Aorta (tissue), 5 donors: ENCODE data around the gene INPP5D. TPM values are rescaled to one million over a fixed set of nuclear protein-coding genes. Genes with fewer than 3 reads are reported as not detected.

Experiments
- ATAC-seq: fragments of 200-7000 bp; cut with Tn5 transposase; one replicate; pipeline ENCODE4 v1.9.1; 2022; ENCODE audit warnings: moderate library complexity; ENCODE audit not compliant: low FRiP score
- DNase-seq, 2 donors: peaks; one replicate each; pipeline ENCODE4 v3.0.0-alpha.2; 2020
- H3K27ac ChIP-seq, 2 donors: one replicate each; pipeline ENCODE4 v1.5.1; 2013; ENCODE audit warnings: low read length in 2 of 2, mild to moderate bottlenecking in 2 of 2, moderate library complexity in 2 of 2, control low read depth in 1 of 2, inconsistent platforms in 1 of 2, low read depth in 1 of 2
- H3K27me3 ChIP-seq, 2 donors: one replicate each; pipeline ENCODE4 v1.6.1; 2013; ENCODE audit warnings: control low read depth in 1 of 2, low read length in 1 of 2, mild to moderate bottlenecking in 1 of 2, moderate library complexity in 1 of 2; ENCODE audit not compliant: insufficient read depth in 2 of 2, control insufficient read depth in 1 of 2
- H3K36me3 ChIP-seq, 2 donors: one replicate each; pipeline ENCODE4 v1.6.1; 2013; ENCODE audit warnings: control low read depth in 1 of 2, low read length in 1 of 2, mild to moderate bottlenecking in 1 of 2; ENCODE audit not compliant: insufficient read depth in 2 of 2, control insufficient read depth in 1 of 2
- H3K4me1 ChIP-seq, 2 donors: one replicate each; pipeline ENCODE4 v1.6.1; 2013; ENCODE audit warnings: low read length in 2 of 2, control low read depth in 1 of 2, mild to moderate bottlenecking in 1 of 2, moderate library complexity in 1 of 2; ENCODE audit not compliant: insufficient read depth in 2 of 2, control insufficient read depth in 1 of 2
- H3K4me3 ChIP-seq, 2 donors: one replicate each; pipeline ENCODE4 v1.5.1; 2013; ENCODE audit warnings: low read length in 2 of 2, control low read depth in 1 of 2, mild to moderate bottlenecking in 1 of 2
- H3K9me3 ChIP-seq: one replicate; pipeline ENCODE4 v1.6.1; 2013; ENCODE audit warnings: mild to moderate bottlenecking, low read length; ENCODE audit not compliant: control insufficient read depth
- WGBS, 2 donors: extraction: QIAGEN DNeasy Blood & Tissue Kit; methylation state at CpG; one replicate each; pipeline ENCODE4 v1.1.7; 2013; 5-methylcytosine and 5-hydroxymethylcytosine counted together
- intact Hi-C, 2 donors: fragments of 100-400 bp; cut with DNase I; formaldehyde crosslinking; loops; one replicate each; pipeline versions ENCODE4 v1.14.2 to v1.15.0; 2022
- polyA plus RNA-seq, 2 donors: library from polyadenylated mRNA; stranded (reverse); fragments of 200-250 nt; gene quantifications; one replicate each; pipeline ENCODE4 v1.2.3, GENCODE V29; 2013
- total RNA-seq, 2 donors: library from RNA; stranded (reverse); fragmentation: NEBNext Ultra II Directional; extraction: Animal tissue kit (Norgen Biotek cat#: 25700); gene quantifications; one replicate each; pipeline ENCODE4 v1.2.1, GENCODE V29; 2021
- donor health status: healthy with polysubstance abuse.
- donor health status: Bipolar disorder and iron deficiency.
- donor health status: DM: no; HTN: no; CAD: no.
- donor health status: DM: no; HTN: no; CAD: no.
- donor health status: DM: yes; HTN: yes; CAD: no.

Gene INPP5D
- total and polyA plus RNA-seq, 4 donors, result 0.95 to 51.2 (median 17.2) TPM

GRCh38 chr2:233163486-233164103, 103.5 kb downstream of the INPP5D start:
- H3K27me3 ChIP-seq, result no peaks in the 10 kb centered on the region
- H3K4me3 ChIP-seq, result no peak overlapping the region
- no peaks in the 10 kb centered on the region for H3K36me3 ChIP-seq
- DNase-seq, result no peak
- H3K4me1 ChIP-seq, result no peaks in the 10 kb centered on the region
- WGBS, 2 donors, result 66 to 69% methylated on average over 18 of the region's 18 CpGs
- H3K9me3 ChIP-seq, result no peaks in the 10 kb centered on the region
- H3K27ac ChIP-seq, result no peak overlapping the region
- intact Hi-C loops, result no loop called here
- no peak for ATAC-seq

- Histone ChIP-seq H3K4me1 (no peaks in the 10 kb centered on the region), H3K27ac (no peak overlapping the region), H3K36me3 (no peaks in the 10 kb centered on the region), H3K9me3 (no peaks in the 10 kb centered on the region), H3K27me3 (no peaks in the 10 kb centered on the region), H3K4me3 (no peak overlapping the region)
- ATAC-seq (no peak), DNase-seq (no peak)
- intact Hi-C loops, result no loop called here
- 86 to 89% methylated on average over 17 of the region's 17 CpGs for WGBS, 2 donors
Observed at GRCh38 chr2:233164128-233164635, 104.0 kb downstream of the INPP5D start.

GRCh38 chr2:233164967-233165366, 104.8 kb downstream of the INPP5D start:
- WGBS, 2 donors, result 80 to 91% methylated on average over 4 of the region's 4 CpGs
- no peaks in the 10 kb centered on the region for H3K9me3 ChIP-seq
- no peaks in the 10 kb centered on the region for H3K4me1 ChIP-seq
- ATAC-seq (no peak), DNase-seq (no peak)
- intact Hi-C loops, result no loop called here
- no peaks in the 10 kb centered on the region for H3K36me3 ChIP-seq
- H3K27ac ChIP-seq, result no peak overlapping the region
- H3K4me3 ChIP-seq, result no peak overlapping the region
- H3K27me3 ChIP-seq, result no peaks in the 10 kb centered on the region

- H3K4me1 ChIP-seq, result no peaks in the 10 kb centered on the region
- intact Hi-C loops, result no loop called here
- no peak overlapping the region for H3K4me3 ChIP-seq
- ATAC-seq (peak; percentile 9), DNase-seq (no peak)
- 86% methylated on average over 4 of the region's 4 CpGs for WGBS, 2 donors
- no peaks in the 10 kb centered on the region for H3K36me3 ChIP-seq
- H3K27ac ChIP-seq, result no peak overlapping the region
- H3K27me3 ChIP-seq, result no peaks in the 10 kb centered on the region
- H3K9me3 ChIP-seq, result no peaks in the 10 kb centered on the region
Observed at GRCh38 chr2:233165543-233165894, 105.4 kb downstream of the INPP5D start.

GRCh38 chr2:233165895-233166661, 105.9 kb downstream of the INPP5D start:
- peak; percentile 9 for ATAC-seq
- H3K27ac ChIP-seq, result no peak overlapping the region
- H3K4me3 ChIP-seq, result no peak overlapping the region
- intact Hi-C loops, result no loop called here
- no peaks in the 10 kb centered on the region for H3K9me3 ChIP-seq
- 66 to 77% methylated on average over 14 to 19 of the region's 19 CpGs for WGBS, 2 donors
- no peaks in the 10 kb centered on the region for H3K36me3 ChIP-seq
- peak in 1 of 2 donors; percentile 81 for DNase-seq
- H3K27me3 ChIP-seq, result no peaks in the 10 kb centered on the region
- H3K4me1 ChIP-seq, result no peaks in the 10 kb centered on the region

- WGBS, 2 donors, result 65 to 76% methylated on average over 4 of the region's 4 CpGs
- no peaks in the 10 kb centered on the region for H3K36me3 ChIP-seq
- H3K27ac ChIP-seq, result no peak overlapping the region
- H3K27me3 ChIP-seq, result no peaks in the 10 kb centered on the region
- intact Hi-C loops, result no loop called here
- no peak overlapping the region for H3K4me3 ChIP-seq
- H3K4me1 ChIP-seq, result no peaks in the 10 kb centered on the region
- ATAC-seq, result no peak
- DNase-seq, result peak in 1 of 2 donors; percentile 18
- no peaks in the 10 kb centered on the region for H3K9me3 ChIP-seq
Observed at GRCh38 chr2:233168445-233168844, 108.3 kb downstream of the INPP5D start.

- WGBS, 2 donors, result 86% methylated on average over 11 of the region's 11 CpGs
- no peak for ATAC-seq
- H3K4me1 ChIP-seq, result no peaks in the 10 kb centered on the region
- no peaks in the 10 kb centered on the region for H3K27me3 ChIP-seq
- intact Hi-C loops, result no loop called here
- H3K9me3 ChIP-seq, result no peaks in the 10 kb centered on the region
- H3K36me3 ChIP-seq, result no peaks in the 10 kb centered on the region
- peak in 1 of 2 donors; percentile 26 for DNase-seq
- H3K27ac ChIP-seq, result no peak overlapping the region
- no peak overlapping the region for H3K4me3 ChIP-seq
Observed at GRCh38 chr2:233168919-233169318, 108.8 kb downstream of the INPP5D start.

GRCh38 chr2:233171344-233171743, 111.2 kb downstream of the INPP5D start:
- DNase-seq (no peak), ATAC-seq (no peak)
- Histone ChIP-seq H3K36me3 (no peaks in the 10 kb centered on the region), H3K4me1 (no peaks in the 10 kb centered on the region), H3K27ac (no peak overlapping the region), H3K9me3 (no peaks in the 10 kb centered on the region), H3K4me3 (no peak overlapping the region), H3K27me3 (no peaks in the 10 kb centered on the region)
- WGBS, 2 donors, result 94 to 95% methylated on average over 2 of the region's 2 CpGs
- intact Hi-C loops, result no loop called here

GRCh38 chr2:233173115-233173514, 113.0 kb downstream of the INPP5D start:
- 94 to 98% methylated on average over 7 of the region's 7 CpGs for WGBS, 2 donors
- no peaks in the 10 kb centered on the region for H3K4me1 ChIP-seq
- H3K36me3 ChIP-seq, result no peaks in the 10 kb centered on the region
- DNase-seq (no peak), ATAC-seq (no peak)
- H3K9me3 ChIP-seq, result no peaks in the 10 kb centered on the region
- no peaks in the 10 kb centered on the region for H3K27me3 ChIP-seq
- intact Hi-C loops, result no loop called here
- no peak overlapping the region for H3K4me3 ChIP-seq
- no peak overlapping the region for H3K27ac ChIP-seq
